Tongue (tissue), 2 donors: ENCODE measurements around the gene IL1RAPL2. TPM values are rescaled to one million over a fixed set of nuclear protein-coding genes. Genes with fewer than 3 reads are reported as not detected.
"Not testable (repeated sequence)": the region's sequence is repeated elsewhere in the genome, so short reads cannot be mapped to it uniquely, and the experiment has no call there.

Experiments
- DNase-seq: peaks from one replicate; pipeline ENCODE4 v3.0.0-alpha.2; 2015
- total RNA-seq: library from RNA; depleted of rRNA; stranded (reverse); fragments of >200 nt; gene quantifications from one replicate; pipeline ENCODE4 v1.2.3, GENCODE V29; 2014

IL1RAPL2 gene
- total RNA-seq, 1 donor from 2014 or later: 7.8 TPM

GRCh38 chrX:105173071-105173470 lies 607.1 kb downstream of the IL1RAPL2 start:
- DNase-seq: no peak

- no peak for DNase-seq
Measured at GRCh38 chrX:105179644-105180043, 613.6 kb downstream of the IL1RAPL2 start.

DNA sequence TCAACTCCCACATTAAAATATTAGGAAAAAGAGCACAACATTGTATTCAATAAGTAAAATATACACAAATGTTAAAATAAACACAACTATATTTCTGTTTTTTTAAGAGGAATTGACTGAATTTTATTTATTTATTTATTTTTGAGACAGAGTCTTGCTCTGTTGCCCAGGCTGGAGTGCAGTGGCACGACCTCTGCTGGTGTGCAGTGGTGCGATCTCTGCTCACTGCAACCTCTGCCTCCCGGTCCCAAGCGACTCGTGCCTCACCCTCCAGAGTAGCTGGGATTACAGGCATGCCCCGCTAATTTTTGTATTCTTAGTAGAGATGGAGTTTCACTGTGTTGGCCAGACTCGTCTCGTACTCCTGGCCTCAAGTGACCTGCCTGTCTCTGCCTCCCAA lies 623.1 kb downstream of the IL1RAPL2 start:
- no peak for DNase-seq

GRCh38 chrX:105190252-105190853 lies 624.4 kb downstream of the IL1RAPL2 start:
- peak; percentile 60 for DNase-seq

GRCh38 chrX:105191878-105192277 lies 625.9 kb downstream of the IL1RAPL2 start:
- DNase-seq: peak; percentile 4

- DNase-seq: no peak
Measured at GRCh38 chrX:105209406-105209805, 643.4 kb downstream of the IL1RAPL2 start.

- DNase-seq: no peak
Measured at GRCh38 chrX:105210258-105210657, 644.3 kb downstream of the IL1RAPL2 start.

DNA sequence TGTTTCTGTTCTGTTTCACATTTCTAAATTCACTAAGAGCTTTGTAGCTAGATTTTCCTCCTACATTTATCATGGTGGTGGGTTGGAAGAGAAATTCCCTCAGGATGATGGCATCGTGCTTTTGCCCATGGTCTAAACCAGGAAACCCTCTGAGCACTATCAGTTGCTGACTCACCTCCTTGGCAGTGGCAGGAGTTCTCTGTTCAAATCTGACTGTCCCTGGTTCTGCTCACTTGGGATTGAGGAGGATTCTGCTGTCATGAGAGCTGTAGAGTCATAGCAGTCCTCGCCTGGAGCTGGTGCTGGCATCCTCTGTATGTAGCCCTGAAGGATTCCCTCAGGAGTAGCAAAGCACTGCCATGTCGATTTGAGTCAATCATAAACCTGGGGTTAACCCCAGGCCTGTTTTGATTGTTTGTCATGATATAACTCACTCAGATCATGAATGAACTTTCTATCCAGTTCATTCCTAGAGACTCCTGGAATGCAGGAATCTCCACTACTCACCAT lies 645.1 kb downstream of the IL1RAPL2 start:
- DNase-seq: no peak

- no peak for DNase-seq
Measured at GRCh38 chrX:105219454-105220401, 653.7 kb downstream of the IL1RAPL2 start.

DNA sequence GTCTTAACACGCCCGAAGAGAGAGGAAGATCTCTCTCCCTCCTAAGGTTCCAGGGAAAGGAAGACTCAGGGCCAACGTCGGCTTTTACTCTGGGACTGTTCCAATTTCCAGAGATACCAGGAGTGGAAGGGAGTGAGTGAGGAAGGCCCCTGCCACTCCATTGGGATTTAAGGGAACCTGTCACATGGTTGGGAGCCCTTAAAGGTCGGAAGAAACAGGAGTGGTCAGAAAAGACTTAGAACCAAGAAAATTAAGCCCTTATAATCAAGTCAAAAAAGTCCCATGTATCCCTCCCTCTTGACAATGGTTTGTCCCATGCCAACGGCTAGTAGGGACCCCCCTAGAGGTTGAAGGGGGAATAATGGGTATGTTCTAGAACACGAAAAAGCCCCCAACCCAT lies 654.6 kb downstream of the IL1RAPL2 start, which contains the start of gene TEX13A:
TSS of gene TEX13A (minus strand) at position 59 of the 400 bp plus-strand sequence. CDS start 297 bp downstream, outside the sequence.
- DNase-seq: no peak

GRCh38 chrX:105221374-105221773 lies 655.4 kb downstream of the IL1RAPL2 start:
- DNase-seq: no peak

DNA sequence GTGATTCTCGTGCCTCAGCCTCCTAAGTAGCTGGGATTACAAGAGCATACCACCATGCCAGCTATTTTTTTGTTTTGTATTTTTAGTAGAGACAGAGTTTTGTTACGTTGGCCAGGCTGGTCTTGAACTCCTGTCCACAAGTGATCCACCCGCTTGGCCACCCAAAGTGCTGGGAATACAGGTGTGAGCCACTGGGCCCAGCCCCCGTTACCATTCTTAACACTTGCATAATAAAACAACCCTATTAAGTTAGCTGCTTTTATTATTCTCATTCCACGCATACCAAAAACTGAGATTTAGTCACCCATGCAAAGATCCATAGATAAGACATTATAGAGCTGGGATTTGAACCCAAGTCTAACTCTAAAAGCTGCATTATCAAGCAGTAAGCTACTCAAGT lies 660.5 kb downstream of the IL1RAPL2 start:
- no peak for DNase-seq

- no peak for DNase-seq
Measured at GRCh38 chrX:105228602-105229001, 662.6 kb downstream of the IL1RAPL2 start.

- no peak for DNase-seq
Measured at GRCh38 chrX:105229146-105229545, 663.1 kb downstream of the IL1RAPL2 start.

- DNase-seq: not testable (repeated sequence)
Measured at GRCh38 chrX:105237407-105237806, 671.4 kb downstream of the IL1RAPL2 start.

DNA sequence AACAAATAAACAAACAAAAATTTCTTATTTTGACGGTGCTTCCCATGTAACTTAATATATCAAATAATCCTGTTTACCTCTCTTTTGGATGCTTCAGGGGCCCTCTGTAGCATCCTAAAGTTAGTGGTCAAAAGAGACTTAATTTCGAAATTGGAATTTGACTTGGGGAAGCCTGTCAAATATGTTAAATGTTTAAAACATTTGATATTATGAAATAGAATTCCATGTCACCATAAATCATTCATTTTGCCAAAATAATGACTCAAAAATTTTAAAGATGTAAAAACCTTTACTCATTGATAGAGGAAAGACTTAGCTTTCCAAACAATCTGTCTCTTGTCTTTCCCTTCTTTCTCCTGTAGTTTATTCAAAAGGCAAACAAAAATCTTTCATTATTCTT lies 675.1 kb downstream of the IL1RAPL2 start:
- no peak for DNase-seq

DNA sequence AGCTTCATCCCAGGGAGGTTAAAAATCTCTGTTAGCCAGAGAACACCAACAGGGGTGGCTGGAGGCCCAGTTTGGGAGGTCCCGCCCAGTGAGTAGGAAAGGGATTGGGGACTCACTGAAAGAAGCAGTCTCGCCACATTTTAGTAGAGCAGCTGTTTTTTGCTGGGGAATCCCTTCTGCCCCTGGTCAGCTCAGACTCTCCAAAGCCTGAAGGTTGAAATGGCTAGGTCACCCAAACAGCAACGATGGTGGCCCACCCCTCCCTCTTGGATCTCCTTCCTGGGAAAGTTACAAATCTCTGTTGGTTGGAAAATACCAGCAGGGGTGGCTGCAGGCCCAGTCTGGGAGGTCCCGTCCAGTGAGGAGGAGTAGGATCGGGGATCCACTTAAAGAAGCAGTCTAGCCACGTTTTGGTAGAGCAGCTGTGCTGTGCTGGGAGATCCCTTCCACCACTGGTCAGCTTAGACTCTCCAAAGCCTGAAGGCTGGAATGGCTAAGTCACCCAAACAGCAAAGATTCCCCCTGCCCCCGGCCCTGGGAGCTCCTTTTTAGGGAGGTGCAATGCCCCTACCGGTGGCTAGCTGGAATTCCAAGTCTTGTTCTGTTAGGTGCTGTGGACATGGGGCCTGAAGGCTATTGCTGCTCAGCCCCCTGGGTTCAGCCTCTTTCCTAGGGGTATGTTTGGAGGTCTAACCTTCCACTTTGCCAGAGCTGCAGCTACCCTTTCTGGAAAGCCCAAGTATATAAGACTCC lies 694.5 kb downstream of the IL1RAPL2 start:
- peak; percentile 3 for DNase-seq

- DNase-seq: no peak
Measured at GRCh38 chrX:105263171-105263570, 697.2 kb downstream of the IL1RAPL2 start.

DNA sequence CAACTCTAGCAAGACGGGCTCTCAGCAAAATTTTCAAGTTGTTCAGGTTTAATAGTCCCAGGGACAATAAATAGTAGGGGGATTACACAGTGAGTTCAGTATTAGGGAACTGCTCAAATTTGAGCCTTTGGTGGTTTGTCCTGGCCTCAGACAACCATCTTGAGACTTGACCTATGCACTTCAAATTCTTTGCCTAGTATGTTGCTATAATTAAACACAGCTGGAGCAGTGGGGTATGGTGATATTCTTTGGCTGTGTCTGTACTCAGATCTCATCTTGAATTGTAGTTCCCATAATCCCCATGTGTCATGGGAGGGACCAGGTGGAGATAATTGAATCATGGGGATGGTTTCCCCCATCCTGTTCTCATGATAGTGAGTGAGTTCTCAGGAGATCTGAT lies 697.8 kb downstream of the IL1RAPL2 start:
- no peak for DNase-seq

DNA sequence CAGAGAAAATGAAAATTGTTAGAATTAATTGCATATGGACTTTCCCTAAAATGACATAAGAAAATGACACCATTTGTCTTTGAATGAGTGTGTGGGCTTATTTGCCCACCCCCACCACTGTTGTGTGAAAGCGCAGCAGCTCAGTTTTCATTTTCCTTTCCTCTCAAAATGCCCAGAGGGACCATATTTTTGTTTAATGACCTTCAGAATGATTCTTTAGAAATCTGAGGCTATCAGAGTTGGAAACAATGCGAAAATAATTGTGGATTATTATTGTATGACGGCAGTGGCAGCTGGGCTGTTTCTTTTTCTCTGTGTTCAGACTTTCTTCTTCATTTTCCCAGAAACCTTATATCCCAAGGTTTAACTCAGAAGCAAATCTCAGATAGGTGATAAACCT lies 699.1 kb downstream of the IL1RAPL2 start:
- peak; percentile 75 for DNase-seq

- DNase-seq: no peak
Measured at GRCh38 chrX:105266456-105266855, 700.5 kb downstream of the IL1RAPL2 start.

- DNase-seq: no peak
Measured at GRCh38 chrX:105267167-105267566, 701.2 kb downstream of the IL1RAPL2 start.
